HG02571 (cell line): ENCODE results near the gene CARMIL3.
A peak's percentile ranks its signal among the peaks of the same experiment; 100 is the strongest.
"Not testable (repeated sequence)": the region's sequence is repeated elsewhere in the genome, so short reads cannot be mapped to it uniquely, and the experiment has no call there.

Experiments
- ATAC-seq: cut with Tn5 transposase; IDR thresholded peaks from one replicate; pipeline ENCODE4 v1.9.1; 2021; ENCODE audit warnings: mild to moderate bottlenecking, moderate library complexity; ENCODE audit not compliant: unreplicated experiment

The CARMIL3 gene

GRCh38 chr14:24051789-24052655 is at the start of gene CARMIL3:
Gene CARMIL3, plus strand, starts transcription at chr14:24052009. Its CDS starts 145 bp downstream, at chr14:24052154.
- peak; percentile 63 for ATAC-seq

- ATAC-seq = not testable (repeated sequence)
These were observed 45.4 kb upstream of the CARMIL3 start for GRCh38 chr14:24006471-24006816.

- not testable (repeated sequence) for ATAC-seq
These were observed 44.8 kb upstream of the CARMIL3 start for GRCh38 chr14:24006817-24007652.

- no peak for ATAC-seq
These were observed 40.8 kb upstream of the CARMIL3 start for GRCh38 chr14:24011051-24011450.

GRCh38 chr14:24012726-24013273 is 39.0 kb upstream of the CARMIL3 start:
- ATAC-seq = not testable (repeated sequence)

GRCh38 chr14:24013654-24014514 is 37.9 kb upstream of the CARMIL3 start:
- no peak for ATAC-seq

- not testable (repeated sequence) for ATAC-seq
These were observed 36.1 kb upstream of the CARMIL3 start for GRCh38 chr14:24015745-24016144.

- not testable (repeated sequence) for ATAC-seq
These were observed 32.8 kb upstream of the CARMIL3 start for GRCh38 chr14:24018978-24019377.

- not testable (repeated sequence) for ATAC-seq
These were observed 31.9 kb upstream of the CARMIL3 start for GRCh38 chr14:24019944-24020343.

GRCh38 chr14:24020520-24020919 is 31.3 kb upstream of the CARMIL3 start:
- not testable (repeated sequence) for ATAC-seq

GRCh38 chr14:24024939-24025418 is 26.8 kb upstream of the CARMIL3 start:
- not testable (repeated sequence) for ATAC-seq

GRCh38 chr14:24029687-24030086 is 22.1 kb upstream of the CARMIL3 start:
- not testable (repeated sequence) for ATAC-seq

GRCh38 chr14:24031331-24031730 is 20.5 kb upstream of the CARMIL3 start:
- not testable (repeated sequence) for ATAC-seq

- no peak for ATAC-seq
These were observed 18.9 kb upstream of the CARMIL3 start for GRCh38 chr14:24032727-24033418.

- not testable (repeated sequence) for ATAC-seq
These were observed 16.0 kb upstream of the CARMIL3 start for GRCh38 chr14:24035769-24036168.

GRCh38 chr14:24036169-24036962 is 15.4 kb upstream of the CARMIL3 start:
- ATAC-seq = peak; percentile 56

- ATAC-seq = peak; percentile 14
These were observed 14.7 kb upstream of the CARMIL3 start for GRCh38 chr14:24036963-24037657.

GRCh38 chr14:24037658-24038037 is 14.2 kb upstream of the CARMIL3 start:
- ATAC-seq = no peak
